ENCODE measurements around the gene CABP2.
"Not testable (repeated sequence)": the region's sequence is repeated elsewhere in the genome, so short reads cannot be mapped to it uniquely, and the experiment has no call there.

CABP2 gene

DNA sequence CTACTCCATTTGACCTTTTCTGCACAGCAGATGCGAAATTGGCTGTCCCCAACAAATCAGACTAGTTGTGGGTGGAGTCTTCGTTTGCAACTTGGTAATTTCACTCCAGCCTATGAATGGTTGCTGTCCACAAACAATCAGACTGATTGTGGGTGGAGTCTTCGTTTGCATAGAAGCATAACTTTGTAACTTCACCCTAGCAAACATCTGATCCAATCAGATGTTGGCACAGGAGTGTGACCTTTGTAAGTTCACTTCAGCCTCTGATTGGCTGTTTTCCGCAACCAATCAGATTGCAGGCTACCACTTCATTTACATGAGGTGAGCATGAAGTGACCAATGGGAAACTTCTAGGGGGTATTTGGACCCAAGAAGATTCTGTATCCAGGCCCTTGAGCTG, 16.3 kb upstream of the CABP2 start:
- in situ Hi-C loops (cut with MboI; ENCODE audit: low sequenced_read_pairs): no loop called here

DNA sequence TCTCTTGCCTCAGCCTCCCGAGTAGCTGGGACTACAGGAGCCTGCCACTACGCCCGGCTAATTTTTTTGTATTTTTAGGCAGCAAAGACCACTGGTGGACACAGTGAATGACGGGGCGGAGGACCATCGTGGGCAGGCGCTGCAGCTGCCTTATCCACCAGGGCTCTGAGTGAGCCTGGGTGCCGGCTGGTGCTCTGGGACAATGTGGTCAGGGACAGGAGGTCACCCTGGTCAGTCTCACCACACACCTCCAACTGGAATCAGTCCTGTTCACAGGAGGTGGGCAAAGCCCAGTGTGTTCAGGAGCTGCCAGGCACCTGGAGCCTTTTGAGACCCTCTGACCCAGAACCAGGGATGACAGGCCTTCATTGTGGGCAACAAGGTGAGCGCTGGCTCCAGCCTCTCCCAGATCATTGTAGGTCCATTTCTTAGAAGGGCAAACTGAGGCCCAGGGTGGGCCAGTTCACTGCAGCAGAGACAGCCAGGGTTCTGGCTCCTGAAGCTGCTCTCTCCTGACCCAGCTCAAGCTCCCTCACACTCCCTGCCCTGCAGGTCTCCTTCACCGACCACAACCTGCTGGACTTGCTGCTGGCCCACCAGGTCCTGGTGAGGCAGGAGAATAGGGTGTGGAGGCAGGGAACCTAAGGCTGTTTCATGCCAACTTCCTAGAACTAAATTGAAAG, 15.7 kb upstream of the CABP2 start:
- in situ Hi-C loops (cut with MboI; ENCODE audit: low sequenced_read_pairs): no loop called here

DNA sequence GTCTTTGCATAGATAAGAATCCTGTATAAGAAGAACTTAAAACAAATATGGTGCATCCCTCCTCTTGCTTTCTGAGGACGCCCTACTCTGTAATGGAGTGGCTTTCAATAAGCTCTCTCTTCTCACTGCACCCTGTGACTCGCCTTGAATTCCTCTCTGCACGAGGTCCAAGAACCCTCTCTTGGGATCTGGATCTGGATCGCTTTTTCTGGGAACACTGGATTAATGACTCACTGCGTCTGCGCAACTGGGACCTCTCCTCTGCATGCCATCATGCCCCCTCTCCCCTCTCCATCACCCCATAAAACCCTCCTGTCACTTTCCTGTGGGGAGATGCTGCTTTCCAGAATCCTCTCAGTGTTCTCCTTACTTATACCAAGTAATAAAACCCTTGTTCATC, 15.1 kb upstream of the CABP2 start:
- in situ Hi-C loops (cut with MboI; ENCODE audit: low sequenced_read_pairs): no loop called here

DNA sequence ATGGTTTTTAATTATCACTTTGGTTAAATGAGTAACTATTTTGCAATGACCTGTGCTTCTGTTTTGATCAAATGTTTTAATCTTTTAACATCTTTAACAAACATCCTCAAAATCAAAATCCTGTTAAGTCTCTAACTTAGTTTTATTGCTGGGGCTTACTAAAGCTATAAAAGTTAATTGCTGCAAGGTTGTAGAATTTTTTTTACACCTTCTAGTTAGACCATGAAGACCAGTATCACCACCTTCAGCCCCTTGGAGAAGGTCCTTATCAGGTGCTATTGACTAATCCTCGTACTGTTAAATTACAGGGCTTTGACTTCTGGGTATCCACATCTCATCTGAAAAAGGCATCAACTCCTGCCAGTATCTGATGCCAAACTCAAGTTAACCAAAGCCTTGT, 12.3 kb upstream of the CABP2 start:
- in situ Hi-C loops (cut with MboI; ENCODE audit: low sequenced_read_pairs): no loop called here

DNA sequence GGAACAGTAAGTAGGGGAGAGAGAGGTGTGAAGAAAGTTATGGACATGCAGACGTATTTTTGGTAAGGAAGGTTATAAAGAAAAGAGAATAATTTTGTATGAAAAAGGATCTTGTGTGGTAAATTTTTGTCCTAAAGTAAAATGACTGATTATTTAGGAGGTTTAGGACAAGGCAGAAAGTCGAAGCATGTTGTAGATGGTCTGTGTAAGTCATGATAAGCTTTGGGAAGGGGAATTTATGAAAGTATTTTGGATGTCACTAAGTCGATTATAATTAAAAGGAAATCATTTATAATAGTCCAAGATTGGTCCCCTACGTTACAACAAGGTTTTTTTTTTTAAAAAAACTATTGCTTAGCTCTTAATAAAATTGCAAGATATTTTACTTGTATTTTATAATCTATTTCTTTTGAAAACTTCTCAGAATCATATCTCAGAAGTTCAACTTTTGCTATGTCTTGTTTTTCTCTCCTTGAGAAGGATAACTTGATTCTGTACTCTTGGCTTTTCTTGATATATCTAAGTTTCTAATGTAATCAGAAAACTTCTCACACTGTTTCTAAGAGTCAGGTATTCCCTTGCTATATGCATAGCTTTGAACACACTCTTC, 10.9 kb upstream of the CABP2 start:
- in situ Hi-C loops (cut with MboI; ENCODE audit: low sequenced_read_pairs): no loop called here

DNA sequence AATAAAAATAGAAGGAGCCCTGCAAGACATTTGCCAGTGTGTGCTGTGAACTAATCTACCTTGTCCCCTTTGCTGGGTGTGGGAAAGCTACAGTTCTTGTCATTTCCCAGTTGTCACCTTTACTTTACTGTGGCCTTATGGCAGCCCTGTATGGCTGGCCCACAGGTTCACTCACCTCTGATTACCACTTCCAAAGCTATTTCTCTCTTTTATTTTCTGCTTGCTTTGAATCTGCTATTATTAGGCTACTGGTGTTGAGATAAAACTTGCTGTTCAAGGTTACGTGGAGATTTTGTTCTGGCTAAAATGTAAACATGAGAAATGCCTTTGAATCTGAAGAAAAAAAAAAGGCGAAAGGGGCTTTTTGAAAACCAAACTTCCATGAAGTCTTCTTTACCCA, 9.6 kb upstream of the CABP2 start:
- in situ Hi-C loops (cut with MboI; ENCODE audit: low sequenced_read_pairs): no loop called here

DNA sequence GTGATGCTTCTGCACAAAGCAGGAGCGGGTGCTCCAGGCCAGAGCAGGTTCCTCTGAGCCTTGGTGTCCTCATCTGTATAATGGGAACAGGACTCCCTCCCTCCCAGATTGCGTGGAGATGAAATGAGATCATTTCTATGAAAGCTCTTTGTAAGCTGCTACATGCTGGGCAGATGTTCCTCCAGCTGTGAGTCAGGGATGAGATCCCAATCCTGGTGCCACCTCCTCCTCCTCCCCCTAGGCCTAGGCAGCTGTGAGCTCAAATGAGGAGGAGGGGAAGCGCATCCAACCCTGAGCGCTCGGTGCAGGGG, 7.0 kb upstream of the CABP2 start:
- in situ Hi-C loops (cut with MboI; ENCODE audit: low sequenced_read_pairs): no loop called here

DNA sequence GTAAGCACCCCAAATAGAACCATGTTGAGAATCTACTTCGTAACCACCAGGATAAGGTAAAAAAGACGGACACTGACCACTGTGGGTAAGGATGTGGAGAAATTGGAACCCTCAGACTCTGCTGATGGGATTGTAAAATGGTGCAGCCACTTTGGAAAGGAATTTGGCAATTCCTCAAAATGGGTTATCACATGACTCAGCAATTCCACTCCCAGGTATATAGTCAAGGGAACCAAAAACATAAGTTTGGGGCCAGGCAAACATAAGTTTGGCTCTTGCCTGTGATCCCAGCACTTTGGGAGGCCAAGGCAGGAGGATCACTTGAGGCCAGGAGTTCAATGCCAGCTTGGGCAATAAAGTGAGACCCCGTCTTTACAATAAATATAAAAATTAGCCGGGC, 5.1 kb upstream of the CABP2 start:
- in situ Hi-C loops (cut with MboI; ENCODE audit: low sequenced_read_pairs): no loop called here

DNA sequence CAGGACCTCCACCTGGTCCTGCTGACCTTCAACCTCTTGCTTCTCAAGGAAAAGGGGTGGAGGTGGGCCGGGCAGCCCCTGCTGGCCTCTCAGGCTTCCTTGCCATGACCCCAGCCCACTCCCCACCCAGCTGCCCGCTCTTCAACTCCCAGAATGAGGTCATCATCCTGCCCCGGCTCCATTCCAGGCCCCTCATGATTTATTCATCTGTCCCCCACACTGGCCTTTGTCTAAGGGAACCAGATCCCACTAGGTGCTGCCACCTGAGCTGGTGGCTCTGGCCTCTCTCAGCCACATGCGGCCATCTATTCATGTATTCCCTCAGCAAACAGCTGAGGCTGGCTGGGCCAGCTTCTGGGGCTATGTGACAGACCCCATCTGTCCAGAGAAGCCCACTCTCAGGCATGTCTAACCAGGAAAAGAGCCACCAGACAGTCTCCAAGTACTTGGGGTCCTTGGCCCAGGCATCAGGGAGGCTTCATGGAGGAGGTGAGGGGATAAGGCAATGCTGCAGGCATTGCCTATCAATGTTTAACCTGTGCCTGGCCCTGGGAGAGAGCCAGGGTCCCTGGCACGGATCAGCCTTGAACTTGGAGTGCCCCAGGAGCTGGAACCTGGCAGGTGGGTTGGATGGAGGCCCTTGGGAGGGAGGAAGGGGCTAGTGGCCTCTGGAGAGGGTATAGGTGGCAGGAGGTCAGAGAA, 2.2 kb upstream of the CABP2 start:
- in situ Hi-C loops (cut with MboI; ENCODE audit: low sequenced_read_pairs): no loop called here

DNA sequence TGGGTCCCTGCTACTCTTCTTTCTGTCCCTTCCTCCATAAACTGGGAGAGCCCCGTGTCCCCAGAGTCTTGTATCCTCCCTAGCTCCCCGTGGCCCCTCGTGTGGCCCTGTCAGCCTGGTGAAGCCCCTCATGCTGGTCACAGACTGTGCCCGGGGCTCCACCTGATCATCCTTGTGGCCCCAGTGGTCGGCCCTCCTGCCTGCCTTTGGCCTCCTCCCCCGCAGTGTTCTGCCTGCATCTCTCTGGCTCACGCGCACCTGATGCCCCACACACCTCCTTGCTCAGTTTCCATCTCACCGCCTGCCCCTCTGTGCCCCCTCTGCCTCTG, 1.2 kb upstream of the CABP2 start:
- in situ Hi-C loops (cut with MboI; ENCODE audit: low sequenced_read_pairs): no loop called here

DNA sequence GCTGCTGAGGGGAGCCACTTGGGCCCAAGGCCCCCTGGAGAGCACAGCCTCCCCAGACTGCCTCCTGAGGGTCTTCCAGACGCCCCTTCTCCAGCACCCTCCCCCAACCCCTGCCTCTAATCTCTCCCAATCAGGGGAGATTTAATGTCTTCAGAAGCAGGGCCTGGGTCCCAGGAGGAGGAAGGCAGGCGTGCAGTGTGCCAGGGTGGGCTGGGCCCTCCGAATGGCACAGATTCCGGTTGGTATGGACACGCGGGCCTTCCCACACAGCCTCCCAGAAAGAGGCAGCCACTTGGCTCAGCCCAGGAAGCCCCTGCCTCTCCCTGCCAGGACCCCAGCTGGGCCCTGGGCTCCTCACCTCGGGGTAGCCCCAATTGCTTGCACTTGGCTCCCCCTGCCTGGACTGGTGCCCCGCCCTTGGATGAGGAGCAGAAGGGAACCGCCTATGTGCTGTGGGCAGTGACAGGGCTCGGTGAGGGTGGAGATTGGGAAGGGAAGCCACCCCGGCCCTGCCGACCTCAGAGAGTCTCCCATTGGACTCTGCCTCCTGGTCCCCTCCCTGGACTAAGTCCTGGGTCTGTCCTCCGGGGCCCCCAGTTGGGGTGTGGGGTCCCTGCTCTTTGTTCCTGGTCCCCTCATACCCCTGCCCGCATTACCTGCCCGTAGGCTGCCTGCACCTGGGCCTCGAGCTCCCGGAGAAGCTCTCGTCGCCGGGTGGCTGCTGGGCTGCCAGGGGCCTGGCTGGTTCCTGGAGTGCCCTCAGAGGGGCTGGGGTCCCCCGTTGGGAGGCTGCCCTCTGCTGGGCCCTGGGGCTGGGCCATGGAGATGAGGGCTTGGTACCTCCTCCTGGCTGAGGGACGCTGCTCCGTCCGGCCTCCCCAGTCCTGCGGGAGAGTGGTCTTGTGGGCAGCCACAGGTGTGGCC, 572 bp upstream of the CABP2 start:
- in situ Hi-C loops (cut with MboI; ENCODE audit: low sequenced_read_pairs): no loop called here

DNA sequence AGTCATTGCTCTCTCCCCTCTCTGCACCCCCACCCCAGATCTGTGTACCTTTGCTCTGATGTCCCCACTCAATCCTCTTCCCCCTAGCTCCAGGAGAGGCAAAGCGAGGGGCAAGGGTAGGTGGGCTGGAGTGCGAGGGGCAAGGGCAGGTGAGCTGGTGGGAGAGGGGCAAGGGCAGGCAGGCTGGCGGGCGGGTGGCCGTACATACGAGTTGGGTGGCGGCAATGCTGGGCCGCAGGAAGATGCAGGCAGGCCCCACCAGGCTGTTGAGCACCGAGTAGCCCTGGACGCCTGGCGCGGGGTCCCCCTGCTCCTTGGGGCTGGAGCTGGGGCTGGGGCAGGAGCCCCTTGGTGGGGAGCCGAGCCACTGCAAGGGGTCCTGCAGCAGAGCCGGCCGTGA, 908 bp downstream of the CABP2 start:
- in situ Hi-C loops (cut with MboI; ENCODE audit: low sequenced_read_pairs): no loop called here

DNA sequence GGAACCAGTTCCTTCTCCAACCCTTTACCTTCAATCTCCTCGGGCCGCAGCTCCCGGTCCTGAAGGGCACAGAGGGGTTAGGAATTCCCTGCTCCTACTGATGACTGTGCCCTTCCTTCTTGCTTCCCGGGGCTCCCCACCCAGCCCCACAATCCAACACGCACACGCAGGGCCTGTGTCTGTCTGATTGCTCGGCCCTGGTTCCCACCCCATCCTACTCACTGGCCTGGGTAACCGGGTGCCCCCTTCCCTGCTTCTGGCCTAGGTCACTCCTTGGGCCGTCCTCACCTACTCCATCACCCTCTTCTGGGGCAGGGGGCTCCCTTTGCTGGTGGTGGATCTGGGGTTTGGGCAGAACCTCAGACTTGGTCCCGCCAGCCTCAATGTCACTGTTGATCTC, 1.3 kb downstream of the CABP2 start:
- in situ Hi-C loops (cut with MboI; ENCODE audit: low sequenced_read_pairs): no loop called here

DNA sequence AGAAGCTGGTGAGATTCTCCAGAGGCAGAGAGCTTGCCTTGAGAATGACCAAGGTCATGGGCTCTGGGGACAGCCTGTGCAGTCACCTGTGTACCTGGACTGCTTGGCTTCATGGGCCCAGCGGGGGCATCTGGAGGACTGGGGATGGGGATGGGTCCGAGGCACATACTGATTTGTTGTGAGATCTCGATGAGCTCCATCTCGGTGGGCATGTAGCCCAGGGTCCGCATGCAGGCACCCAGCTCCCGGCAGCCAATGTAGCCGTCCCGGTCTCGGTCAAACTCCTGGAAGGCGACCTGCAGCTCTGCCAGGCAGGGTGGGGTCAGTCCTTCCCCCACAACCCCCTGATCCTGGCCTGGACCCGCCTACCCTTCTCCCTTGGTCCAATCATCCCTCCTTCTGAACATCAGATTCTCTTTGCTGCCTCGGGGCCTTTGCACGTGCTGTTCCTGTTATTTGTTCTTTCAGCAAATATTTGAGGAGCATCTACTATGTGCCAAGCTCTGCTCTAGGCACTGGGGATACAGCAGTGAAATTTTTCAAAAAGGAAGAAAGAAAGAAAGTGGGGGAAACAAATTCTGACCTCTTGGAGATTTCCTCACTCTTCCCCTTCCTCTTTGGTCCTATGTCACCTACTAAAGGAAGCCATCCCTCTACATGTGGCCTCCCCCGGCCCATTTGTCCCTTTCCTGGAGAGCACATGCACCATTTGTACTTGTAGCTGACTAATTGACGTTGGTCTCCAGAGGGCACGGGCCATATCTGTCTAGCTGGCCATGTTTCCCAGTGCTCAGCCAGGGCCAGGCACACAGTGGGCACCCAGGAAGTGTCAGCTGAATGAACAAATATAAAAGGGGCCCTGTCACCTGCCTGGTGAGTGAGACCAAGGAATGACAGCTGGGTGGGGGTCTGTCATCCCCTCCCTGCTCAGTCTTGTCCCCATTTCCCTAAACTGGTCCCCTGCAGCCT, 2.1 kb downstream of the CABP2 start:
- in situ Hi-C loops (cut with MboI; ENCODE audit: low sequenced_read_pairs): no loop called here

DNA sequence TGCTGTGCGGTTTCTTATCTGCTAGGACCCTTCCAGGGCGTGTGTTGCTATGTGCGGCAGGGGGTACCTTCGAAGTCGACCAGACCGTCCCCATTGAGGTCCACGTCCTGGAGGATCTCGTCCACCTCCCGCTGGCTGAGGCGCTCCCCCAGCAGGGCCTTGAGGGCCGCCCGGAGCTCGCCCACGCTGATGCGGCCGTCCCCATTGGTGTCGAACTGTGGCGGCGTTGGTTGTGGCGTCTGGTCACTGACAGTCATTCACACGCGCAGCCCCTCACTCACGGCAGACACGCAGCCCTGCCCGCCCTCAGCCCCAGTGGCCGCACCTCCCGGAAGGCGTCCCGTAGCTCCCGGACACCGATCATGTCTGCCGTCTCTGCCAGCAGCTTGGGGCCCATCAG, 3.5 kb downstream of the CABP2 start:
- in situ Hi-C loops (cut with MboI; ENCODE audit: low sequenced_read_pairs): no loop called here

DNA sequence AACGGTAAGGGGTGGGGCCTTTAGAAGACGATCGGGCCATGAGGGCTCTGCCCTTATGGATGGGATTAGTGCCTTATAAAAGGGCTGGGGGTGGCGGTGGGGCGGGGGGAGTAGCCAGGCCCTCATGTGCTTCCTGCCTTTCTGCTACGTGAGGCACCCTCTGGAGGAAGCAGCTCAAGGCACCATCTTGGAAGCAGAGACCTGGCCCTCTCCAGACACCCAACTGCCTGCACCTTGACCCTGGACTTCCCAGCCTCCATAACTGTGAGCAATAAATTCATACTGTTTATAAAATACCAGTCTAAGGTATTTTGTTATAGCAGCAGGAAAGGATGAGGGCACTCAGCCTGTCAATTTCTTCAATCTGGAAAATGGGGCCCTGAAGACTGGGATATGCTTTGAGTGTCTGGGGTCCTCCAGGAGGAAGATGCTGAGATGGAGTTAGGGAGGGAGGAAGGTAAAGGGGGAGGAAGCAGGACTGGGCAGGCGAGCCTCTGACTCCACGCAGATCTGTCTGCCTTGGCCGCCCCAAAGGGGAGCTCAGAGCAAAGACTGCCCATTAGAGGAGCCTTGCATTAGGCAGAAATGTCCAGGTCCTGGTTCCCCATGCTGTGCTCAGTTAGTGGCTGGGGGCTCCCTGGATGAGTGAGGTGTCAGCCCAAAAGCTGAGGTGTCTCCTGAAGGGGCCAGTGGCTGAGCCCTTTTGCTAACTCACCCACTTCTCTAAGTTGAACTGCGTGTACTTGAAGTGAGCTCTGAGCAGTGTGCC, 5.3 kb downstream of the CABP2 start:
- in situ Hi-C loops (cut with MboI; ENCODE audit: low sequenced_read_pairs): no loop called here

DNA sequence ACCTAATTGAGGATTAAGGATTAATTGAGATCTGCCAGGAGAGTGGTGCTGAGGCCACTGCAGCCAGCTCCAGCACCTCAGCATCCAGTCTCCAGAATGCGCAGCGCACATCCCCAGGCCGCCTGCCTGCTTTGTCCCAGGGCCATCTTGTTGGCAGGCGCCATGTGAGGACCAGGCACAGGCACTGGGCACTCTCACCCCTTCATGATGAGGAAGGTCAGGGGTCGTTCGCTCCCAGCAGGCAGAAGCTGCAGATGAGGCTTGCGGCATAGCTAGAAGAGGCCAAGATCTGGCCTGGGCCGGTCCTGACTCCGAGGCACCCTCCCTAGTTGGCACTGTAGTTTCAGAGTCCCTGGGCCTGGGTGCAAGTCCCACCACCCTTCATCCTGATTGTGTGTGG, 6.4 kb downstream of the CABP2 start:
- in situ Hi-C loops (cut with MboI; ENCODE audit: low sequenced_read_pairs): no loop called here

DNA sequence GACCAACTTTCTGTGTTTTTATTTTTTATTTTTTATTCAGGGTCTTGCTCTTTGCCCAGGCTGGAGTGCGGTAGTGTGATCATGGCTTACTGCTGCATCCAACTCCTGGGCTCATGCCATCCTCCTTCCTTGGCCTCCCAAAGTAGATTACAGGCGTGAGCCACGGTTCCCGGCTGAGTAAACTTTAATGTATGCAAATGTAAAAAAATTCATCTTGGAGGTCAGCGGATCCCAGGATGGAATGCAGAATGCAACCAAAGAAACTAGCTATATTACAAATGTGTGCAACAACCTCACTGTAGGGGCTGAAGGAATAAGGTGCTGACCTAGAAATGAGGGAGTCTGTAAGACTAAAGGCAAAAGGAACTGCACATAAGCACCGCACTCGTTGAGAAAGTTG, 9.1 kb downstream of the CABP2 start:
- in situ Hi-C loops (cut with MboI; ENCODE audit: low sequenced_read_pairs): no loop called here

DNA sequence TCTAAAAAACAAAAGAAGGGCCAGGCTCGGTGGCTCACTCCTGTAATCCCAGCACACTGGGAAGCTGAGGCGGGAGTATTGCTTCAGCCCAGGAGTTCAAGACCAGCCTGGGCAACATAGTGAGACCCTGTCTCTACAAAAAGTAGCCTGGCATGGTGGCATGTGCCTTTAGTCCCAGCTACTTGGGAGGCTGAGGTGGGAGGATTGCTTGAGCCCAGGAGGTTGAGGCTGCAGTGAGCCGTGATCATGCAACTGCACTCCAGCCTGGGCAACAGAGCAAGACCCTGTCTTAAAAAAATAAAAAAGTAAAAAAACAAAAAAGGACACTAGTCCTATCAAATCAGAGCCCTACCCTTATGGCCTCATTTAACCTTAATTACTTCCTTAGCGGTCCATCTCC, 11.7 kb downstream of the CABP2 start:
- in situ Hi-C loops (cut with MboI; ENCODE audit: low sequenced_read_pairs): not testable (repeated sequence)

DNA sequence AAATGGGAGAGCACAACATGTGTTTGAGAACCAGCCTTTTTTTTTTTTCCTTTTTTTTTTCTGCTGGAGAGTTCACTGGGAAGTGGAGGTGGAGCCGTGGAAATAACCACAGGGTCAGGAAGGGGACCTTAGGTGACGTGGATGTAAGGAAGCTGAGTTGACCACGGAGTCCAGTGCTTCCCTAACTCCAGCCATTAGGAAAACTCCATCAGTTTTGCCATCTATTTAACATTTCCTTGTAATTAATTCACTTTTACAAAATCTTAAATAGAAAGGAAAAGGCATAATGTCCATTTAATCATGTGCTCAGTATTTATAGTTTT, 13.3 kb downstream of the CABP2 start:
- in situ Hi-C loops (cut with MboI; ENCODE audit: low sequenced_read_pairs): no loop called here
